Midbrain (tissue), 1 donor: ENCODE results near the gene PCDHGA1.
"Not testable (repeated sequence)": the region's sequence is repeated elsewhere in the genome, so short reads cannot be mapped to it uniquely, and the experiment has no call there.

ENCODE experiments used
- DNase-seq: peaks from one replicate; lab custom pipeline; 2025; lab: John Stamatoyannopoulos, UW

PCDHGA1 gene

DNA sequence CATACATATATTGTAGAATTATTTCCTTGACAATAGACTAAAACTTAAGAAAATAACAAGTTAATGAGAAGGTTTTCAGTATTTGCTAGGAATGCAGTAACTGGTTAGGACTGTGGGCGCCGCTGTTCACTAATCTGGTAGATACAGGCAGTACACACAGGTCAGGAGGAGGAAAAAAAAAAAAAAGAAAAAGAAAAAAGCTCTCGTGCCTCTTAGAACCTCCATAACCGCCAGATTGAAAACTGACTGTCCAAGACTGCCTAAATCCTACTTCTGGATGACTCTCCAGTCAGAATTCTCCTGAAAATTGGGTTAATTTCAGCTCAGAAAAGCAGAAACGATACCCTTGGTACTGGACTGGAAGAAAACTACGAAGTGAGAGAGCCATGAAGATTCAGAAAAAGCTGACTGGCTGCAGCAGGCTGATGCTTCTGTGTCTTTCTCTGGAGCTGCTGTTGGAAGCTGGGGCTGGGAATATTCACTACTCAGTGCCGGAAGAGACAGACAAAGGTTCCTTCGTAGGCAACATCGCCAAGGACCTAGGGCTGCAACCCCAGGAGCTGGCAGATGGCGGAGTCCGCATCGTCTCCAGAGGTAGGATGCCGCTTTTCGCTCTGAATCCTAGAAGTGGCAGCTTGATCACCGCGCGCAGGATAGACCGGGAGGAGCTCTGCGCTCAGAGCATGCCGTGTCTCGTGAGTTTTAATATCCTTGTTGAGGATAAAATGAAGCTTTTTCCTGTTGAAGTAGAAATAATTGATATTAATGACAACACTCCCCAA, at the start of gene PCDHGA1:
Gene PCDHGA1, plus strand, starts transcription at position 216 of the 782 bp plus-strand sequence.
- no peak for DNase-seq

- DNase-seq = no peak
Measured at GRCh38 chr5:141298376-141298775, 31.9 kb upstream of the PCDHGA1 start.

GRCh38 chr5:141303756-141304155, 26.6 kb upstream of the PCDHGA1 start, which contains the start of gene SLC25A2:
TSS of gene SLC25A2 (minus strand) at chr5:141304049. CDS start at chr5:141303865, 184 bp downstream.
- DNase-seq = no peak

DNA sequence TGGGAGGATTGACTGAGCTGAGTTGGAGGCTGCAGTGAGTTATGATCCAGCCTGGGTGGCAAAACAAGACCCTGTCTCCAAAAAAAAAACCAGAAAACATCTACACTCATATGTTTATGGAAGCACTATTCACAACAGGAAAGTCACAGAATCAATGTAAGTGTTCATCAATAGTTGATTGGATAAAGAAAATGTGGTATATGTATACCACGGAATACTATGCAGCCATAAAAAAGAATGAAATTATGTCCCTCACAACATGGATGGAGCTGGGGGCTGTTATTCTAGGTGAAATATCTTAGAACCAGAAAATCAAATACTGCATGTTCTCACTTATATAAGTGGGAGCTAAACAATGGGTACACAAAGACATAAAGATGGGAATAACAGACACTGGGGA, 23.7 kb upstream of the PCDHGA1 start:
- no peak for DNase-seq

GRCh38 chr5:141313711-141314110, 16.6 kb upstream of the PCDHGA1 start:
- no peak for DNase-seq

DNA sequence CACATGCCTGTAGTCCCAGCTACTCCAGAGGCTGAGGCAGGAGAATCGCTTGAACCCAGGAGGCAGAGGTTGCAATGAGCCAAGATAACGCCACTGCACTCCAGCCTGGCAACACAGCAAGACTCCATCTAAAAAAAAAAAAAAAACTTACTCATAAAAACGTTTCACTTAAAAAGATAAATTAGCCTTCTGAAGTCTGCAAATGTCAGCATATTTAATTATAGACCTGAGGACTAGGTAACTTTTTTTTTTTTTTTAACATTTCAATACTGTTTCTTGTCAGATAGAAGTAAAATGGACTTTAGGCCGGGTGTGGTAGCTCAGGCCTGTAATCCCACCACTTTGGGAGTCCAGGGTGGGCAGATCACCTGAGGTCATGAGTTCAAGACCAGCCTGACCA, 13.4 kb upstream of the PCDHGA1 start:
- DNase-seq = not testable (repeated sequence)

GRCh38 chr5:141319202-141319601, 11.1 kb upstream of the PCDHGA1 start:
- DNase-seq = no peak

GRCh38 chr5:141319699-141320098, 10.6 kb upstream of the PCDHGA1 start:
- no peak for DNase-seq

DNA sequence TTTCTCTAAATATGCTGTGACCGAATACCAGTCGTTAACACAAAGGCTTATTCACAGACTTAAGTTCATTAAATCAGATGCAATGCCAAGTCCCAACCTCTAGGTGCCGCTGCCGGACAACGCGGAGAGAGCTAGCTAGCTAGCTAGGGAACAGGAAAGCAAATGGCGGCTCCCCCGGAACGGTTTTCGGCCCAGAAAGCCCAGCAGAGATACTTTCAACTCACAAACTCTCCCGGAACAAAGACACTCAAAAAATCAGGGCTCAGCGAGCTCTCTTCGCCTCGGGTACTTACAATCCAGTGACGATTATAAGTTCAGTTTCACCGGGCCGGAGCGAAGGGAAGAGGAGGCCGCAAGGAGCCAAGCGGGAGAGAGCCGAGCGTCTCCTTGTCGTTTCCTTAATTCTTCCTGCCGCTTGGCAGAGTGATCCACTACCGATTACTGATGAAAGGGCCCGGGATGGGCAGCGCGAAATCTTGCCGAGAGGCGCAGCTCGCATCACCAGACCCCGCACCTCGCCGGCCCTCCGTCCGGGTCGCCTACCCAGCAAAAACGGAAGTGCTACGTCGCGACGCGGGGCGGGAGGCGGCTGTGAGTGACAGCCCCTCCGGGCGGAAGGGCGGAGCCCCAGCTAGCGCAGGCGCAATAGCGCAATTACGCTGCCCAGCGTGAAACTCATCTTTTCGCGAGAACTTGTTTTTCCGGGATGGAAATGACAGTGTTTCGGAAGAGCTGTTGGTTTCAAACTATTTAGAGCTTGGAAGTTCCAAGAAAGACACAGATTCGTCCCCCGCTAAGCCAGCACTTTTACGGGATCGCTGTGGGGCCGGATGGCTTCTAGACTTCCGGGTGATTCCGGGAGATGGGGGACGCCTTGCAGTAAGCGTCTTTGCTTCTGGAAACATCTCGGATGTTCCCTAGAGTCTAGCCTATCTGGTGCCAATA, 9.8 kb upstream of the PCDHGA1 start, which contains the start of gene TAF7:
Gene TAF7, minus strand, starts transcription at position 560 of the 945 bp plus-strand sequence. CDS start 740 bp downstream, outside the sequence.
- DNase-seq = peak; percentile 93

DNA sequence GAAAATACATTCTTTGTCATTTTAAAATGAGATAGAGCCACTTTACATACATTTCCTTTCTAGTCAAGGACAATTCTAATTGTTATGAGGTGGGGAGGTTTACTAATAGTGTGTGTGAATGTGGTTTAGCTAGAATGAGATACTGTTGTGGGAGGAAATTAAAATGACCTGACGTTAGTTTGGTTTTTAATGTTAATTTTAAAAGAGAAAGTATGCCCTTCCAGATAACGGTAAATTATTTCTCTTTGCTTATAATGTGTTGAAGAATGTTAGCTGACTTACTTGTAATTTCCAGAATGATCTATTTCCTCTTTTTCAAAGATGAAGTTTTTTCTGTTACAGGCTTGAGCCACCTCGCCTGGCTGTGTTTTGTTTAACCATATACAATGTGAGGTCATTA, 8.1 kb upstream of the PCDHGA1 start:
- no peak for DNase-seq

GRCh38 chr5:141326088-141326854, 4.0 kb upstream of the PCDHGA1 start:
- peak; percentile 64 for DNase-seq

DNA sequence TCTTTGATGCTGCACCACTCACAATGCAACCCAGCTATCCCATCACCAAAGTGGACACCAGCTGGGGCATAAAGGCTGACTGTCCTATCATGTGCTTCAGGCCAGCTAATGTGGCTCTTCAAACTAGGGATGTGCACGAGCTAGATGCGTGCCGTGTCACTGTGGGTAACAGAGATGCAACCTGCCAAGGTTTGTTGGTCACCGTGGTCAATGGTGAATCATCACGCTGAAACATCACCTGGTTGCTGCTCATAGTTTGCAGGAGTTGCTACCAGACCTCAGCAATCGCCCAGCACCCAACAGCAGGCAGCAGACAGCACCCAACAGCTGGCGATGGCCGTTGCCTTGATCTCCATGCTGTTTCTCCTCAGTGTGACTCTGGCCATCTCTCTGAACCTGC, 2.1 kb upstream of the PCDHGA1 start:
- no peak for DNase-seq

- not testable (repeated sequence) for DNase-seq
Measured at GRCh38 chr5:141332571-141332970, 2.3 kb downstream of the PCDHGA1 start.

DNA sequence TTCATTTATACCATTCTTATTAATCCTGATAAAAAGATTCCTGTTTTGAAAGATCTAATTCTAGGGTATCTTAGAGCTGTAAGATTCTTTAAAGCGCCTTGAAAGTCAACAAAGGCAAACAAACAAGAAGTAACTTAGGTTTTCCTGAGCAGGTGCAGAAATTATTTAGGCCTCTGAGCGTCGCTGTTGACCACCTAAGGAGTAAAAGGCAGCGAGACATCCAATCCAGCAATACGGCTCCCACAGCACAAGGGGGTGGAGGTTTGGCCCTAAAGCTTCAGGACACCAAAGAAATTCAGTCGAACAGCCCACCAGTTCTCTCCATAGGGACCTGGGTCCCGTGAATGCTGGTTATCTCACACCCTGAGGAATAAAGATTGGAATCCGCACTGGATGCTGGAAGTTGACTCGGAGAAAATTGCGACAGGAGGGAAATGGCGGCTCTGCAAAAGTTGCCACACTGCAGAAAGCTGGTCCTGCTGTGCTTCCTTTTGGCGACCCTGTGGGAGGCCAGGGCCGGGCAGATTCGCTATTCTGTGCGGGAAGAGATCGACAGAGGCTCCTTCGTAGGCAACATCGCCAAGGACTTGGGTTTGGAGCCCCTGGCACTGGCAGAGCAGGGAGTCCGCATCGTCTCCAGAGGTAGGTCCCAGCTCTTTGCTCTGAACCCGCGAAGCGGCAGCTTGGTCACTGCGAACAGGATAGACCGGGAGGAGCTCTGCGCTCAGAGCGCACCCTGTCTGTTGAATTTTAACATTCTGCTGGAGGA, 8.4 kb downstream of the PCDHGA1 start, which contains the start of gene PCDHGA2:
Gene PCDHGA2, plus strand, starts transcription at position 223 of the 769 bp plus-strand sequence.
- DNase-seq = no peak

GRCh38 chr5:141340781-141341354, 10.6 kb downstream of the PCDHGA1 start:
- DNase-seq = not testable (repeated sequence)

DNA sequence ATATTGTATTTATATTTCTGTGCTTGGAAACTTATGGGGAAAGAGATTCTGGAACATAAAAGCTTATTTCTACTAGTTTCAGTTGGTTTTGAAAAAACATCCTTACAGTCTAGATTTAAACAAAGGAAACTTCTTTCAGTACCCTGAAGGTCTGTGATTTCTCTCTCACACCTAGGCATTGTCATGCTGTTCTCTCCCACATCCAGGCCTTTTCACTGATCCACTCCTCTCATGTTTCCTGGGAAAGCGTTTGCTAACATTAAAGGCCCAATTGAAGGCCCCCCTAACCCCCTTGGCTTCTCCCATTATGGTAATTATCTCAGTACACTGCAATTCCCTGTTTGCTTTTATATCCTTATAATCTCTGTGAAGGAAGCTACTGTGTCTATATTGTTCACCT, 12.5 kb downstream of the PCDHGA1 start:
- DNase-seq = no peak

DNA sequence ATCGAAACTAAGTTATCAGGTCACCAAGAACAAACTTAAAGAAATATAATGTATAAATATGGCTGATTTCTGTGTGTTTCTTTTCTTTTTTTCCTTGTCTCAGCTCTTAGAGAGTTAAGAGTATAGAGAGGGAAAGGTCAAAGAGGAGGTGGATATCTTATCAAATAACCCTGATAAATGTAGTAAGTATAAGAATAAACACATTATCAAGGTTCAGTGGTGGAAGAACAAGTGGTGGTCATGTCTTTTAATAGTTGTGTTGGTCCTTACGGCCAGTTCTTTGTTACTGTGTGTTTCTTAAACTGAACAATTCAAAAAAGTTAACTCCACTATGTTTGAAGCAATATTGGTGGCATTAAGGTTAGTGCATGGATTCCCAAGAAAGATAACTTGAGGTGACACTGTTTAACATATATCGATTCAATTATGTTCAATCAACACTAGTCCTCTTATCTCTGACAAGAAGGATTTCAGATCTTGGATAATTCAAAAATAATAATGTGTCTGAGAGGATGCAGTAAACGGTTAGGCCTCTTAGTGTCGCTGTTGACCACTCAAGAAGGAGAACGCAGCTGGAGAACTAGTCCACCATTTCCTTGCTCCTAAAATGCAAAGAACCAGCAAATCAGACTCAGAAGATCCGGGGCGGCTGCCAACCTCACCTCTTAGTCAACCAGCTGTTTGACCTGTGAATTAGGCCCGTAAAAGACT, 13.1 kb downstream of the PCDHGA1 start, which contains the start of gene PCDHGA3:
Gene PCDHGA3, plus strand, starts transcription at position 588 of the 711 bp plus-strand sequence. CDS start 205 bp downstream, outside the sequence.
- no peak for DNase-seq

DNA sequence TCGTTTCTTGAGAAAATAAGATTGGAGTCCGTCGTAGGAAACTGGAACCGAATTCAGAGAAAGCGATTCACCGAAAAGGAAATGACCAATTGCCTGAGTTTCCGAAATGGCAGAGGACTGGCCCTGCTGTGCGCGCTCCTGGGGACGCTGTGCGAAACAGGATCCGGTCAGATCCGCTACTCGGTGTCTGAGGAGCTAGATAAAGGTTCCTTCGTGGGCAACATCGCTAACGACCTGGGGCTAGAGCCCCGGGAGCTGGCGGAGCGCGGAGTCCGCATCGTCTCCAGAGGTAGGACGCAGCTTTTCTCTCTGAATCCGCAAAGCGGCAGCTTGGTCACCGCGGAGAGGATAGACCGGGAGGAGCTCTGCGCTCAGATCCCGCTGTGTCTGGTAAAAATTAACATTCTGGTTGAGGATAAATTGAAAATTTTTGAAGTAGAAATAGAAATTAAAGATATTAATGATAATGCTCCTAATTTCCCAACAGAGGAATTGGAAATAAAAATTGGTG, 13.7 kb downstream of the PCDHGA1 start:
- no peak for DNase-seq

DNA sequence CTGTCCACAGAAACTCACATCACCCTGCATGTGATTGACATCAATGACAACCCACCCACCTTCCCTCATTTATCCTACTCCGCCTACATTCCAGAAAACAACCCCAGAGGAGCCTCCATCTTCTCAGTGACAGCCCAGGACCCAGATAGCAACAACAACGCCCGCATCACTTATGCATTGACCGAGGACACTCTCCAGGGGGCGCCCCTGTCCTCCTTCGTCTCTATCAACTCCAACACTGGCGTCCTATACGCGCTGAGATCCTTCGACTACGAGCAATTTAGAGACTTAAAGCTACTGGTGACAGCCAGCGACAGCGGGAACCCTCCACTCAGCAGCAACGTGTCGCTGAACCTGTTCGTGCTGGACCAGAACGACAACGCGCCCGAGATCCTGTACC, 15.0 kb downstream of the PCDHGA1 start:
- no peak for DNase-seq
